SK-N-SH treated with all-trans-retinoic acid at 6 μM for 48 hours (cell line): ENCODE results near the gene TMEM127.

Experiments
- ATAC-seq: fragments of 200-7000 bp; cut with Tn5 transposase; 3 replicates; pipeline ENCODE4 v1.9.1; 2020; ENCODE audit warnings: mild to moderate bottlenecking, moderate library complexity
- ARNTL ChIP-seq: fragments of 450-650 bp; formaldehyde crosslinking; IDR thresholded peaks from 2 replicates; pipeline ENCODE4 v1.5.0; 2020; ENCODE audit warnings: low read depth, mild to moderate bottlenecking, moderate library complexity, borderline replicate concordance
- BACH2 ChIP-seq: fragments of 250-450 bp; sonication (Bioruptor Pico); IDR thresholded peaks from 2 replicates; pipeline ENCODE4 v1.9.0; 2021; ENCODE audit warnings: mild to moderate bottlenecking, borderline replicate concordance
- CREB5 ChIP-seq: fragments of 250-450 bp; sonication (Bioruptor Pico); IDR thresholded peaks from 2 replicates; pipeline ENCODE4 v1.5.1; 2020; ENCODE audit warnings: low read depth, mild to moderate bottlenecking, moderate library complexity
- CSRNP3 ChIP-seq: fragments of 250-450 bp; sonication (Bioruptor Pico); IDR thresholded peaks from 2 replicates; pipeline ENCODE4 v1.5.1; 2021; ENCODE audit warnings: mild to moderate bottlenecking, moderate library complexity
- ESRRG ChIP-seq: fragments of 250-450 bp; sonication (Bioruptor Pico); IDR thresholded peaks from 2 replicates; pipeline ENCODE4 v1.6.1; 2021; ENCODE audit warnings: mild to moderate bottlenecking
- ISL1 ChIP-seq: fragments of 250-450 bp; sonication (Bioruptor Pico); IDR thresholded peaks from 2 replicates; pipeline ENCODE4 v2.1.2; 2022; ENCODE audit warnings: mild to moderate bottlenecking, moderate library complexity
- OSR1 ChIP-seq: fragments of 250-450 bp; sonication (Bioruptor Pico); IDR thresholded peaks from 2 replicates; pipeline ENCODE4 v1.8.0; 2022; ENCODE audit warnings: moderate library complexity, mild to moderate bottlenecking, inconsistent platforms
- POU6F1 ChIP-seq: fragments of 250-450 bp; sonication (Bioruptor Pico); IDR thresholded peaks from 2 replicates; pipeline ENCODE4 v1.8.0; 2021; ENCODE audit warnings: low read depth, mild to moderate bottlenecking, moderate library complexity, borderline replicate concordance
- PPARA ChIP-seq: fragments of 250-450 bp; sonication (Bioruptor Pico); IDR thresholded peaks from 2 replicates; pipeline ENCODE4 v1.5.0; 2020; ENCODE audit warnings: mild to moderate bottlenecking, borderline replicate concordance
- RARB ChIP-seq: fragments of 250-450 bp; sonication (Bioruptor Pico); IDR thresholded peaks from 2 replicates; pipeline ENCODE4 v1.8.0; 2021; ENCODE audit warnings: mild to moderate bottlenecking, moderate library complexity
- SNAI2 ChIP-seq: fragments of 250-450 bp; sonication (Bioruptor Pico); IDR thresholded peaks from 2 replicates; pipeline ENCODE4 v1.5.0; 2020; ENCODE audit warnings: mild to moderate bottlenecking, moderate library complexity
- TCF4 ChIP-seq: fragments of 250-450 bp; sonication (Bioruptor Pico); IDR thresholded peaks from 2 replicates; pipeline ENCODE4 v1.8.0; 2021; ENCODE audit warnings: mild to moderate bottlenecking, moderate library complexity, borderline replicate concordance
- TOX ChIP-seq: fragments of 250-450 bp; sonication (Bioruptor Pico); IDR thresholded peaks from 2 replicates; pipeline ENCODE4 v1.8.0; 2021; ENCODE audit warnings: mild to moderate bottlenecking, moderate library complexity, borderline replicate concordance
- ZC3H10 ChIP-seq: fragments of 250-450 bp; sonication (Bioruptor Pico); IDR thresholded peaks from 2 replicates; pipeline ENCODE4 v1.5.1; 2021; ENCODE audit warnings: mild to moderate bottlenecking, moderate library complexity
- ZFP30 ChIP-seq: fragments of 450-650 bp; formaldehyde crosslinking; IDR thresholded peaks from 2 replicates; pipeline ENCODE4 v1.5.0; 2022; ENCODE audit warnings: mild to moderate bottlenecking, moderate library complexity
- ZNF565 ChIP-seq: fragments of 450-650 bp; formaldehyde crosslinking; conservative IDR thresholded peaks from 2 replicates; pipeline ENCODE4 v1.5.0; 2020; ENCODE audit warnings: low read depth, mild to moderate bottlenecking, moderate library complexity
- ZNF70 ChIP-seq: fragments of 450-650 bp; formaldehyde crosslinking; IDR thresholded peaks from 2 replicates; pipeline ENCODE4 v1.5.0; 2020; ENCODE audit warnings: mild to moderate bottlenecking, moderate library complexity
- ZNF8 ChIP-seq: fragments of 450-650 bp; formaldehyde crosslinking; IDR thresholded peaks from 2 replicates; pipeline ENCODE4 v1.5.0; 2020; ENCODE audit warnings: mild to moderate bottlenecking, moderate library complexity
- TF ChIP-seq, protein P1 (sequence below): fragments of 250-450 bp; sonication (Bioruptor Pico); IDR thresholded peaks from 2 replicates; pipeline ENCODE4 v1.8.0; 2020; ENCODE audit warnings: mild to moderate bottlenecking, moderate library complexity, borderline replicate concordance
- TF ChIP-seq, protein P2 (sequence below): fragments of 250-450 bp; sonication (Bioruptor Pico); IDR thresholded peaks from 2 replicates; pipeline ENCODE4 v1.5.0; 2020; ENCODE audit warnings: mild to moderate bottlenecking, moderate library complexity

The TMEM127 gene

DNA sequence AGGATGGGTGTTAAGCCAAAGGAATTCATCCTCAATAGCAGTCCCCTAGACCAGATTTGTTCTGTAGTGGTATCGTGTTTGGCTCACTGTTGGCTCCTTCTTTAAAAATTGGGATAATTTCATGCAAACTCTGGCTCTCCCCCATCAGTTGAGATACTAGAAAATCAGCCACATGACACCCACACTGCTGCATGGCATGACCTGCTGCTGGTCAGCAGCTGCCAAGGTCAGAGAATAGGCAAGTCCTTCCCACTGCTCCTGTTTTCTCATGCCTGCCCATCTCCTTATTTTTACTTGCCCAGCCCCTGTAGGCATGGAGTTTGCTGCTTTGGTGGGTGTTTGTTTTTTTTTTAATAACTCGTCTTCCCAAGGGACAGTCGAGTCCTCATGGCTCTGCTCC lies 40.6 kb upstream of the TMEM127 start:
- peak; percentile 3; the same call in 2 of the 3 replicates for ATAC-seq

DNA sequence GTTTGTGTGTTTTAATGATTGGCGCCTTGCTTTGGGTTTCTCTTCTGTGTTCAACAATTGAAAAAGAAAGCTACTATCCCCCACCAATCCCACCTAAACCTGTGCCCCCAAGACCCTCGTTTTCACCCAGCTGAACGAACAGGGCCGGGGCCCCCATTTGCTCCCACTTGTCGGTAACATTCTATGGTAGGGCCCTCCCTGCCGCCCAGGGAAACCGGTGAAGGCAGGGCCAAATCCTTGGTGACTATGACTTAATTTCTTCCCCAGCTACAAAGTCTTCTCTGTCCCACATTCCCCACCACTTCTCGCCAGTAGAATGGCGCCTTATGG lies 40.1 kb upstream of the TMEM127 start:
- TF ChIP-seq ESRRG (CRISPR knock-in tag) (no peak), ZNF70 (CRISPR knock-in tag) (no peak), ZFP30 (no peak), CSRNP3 (no peak), CREB5 (CRISPR knock-in tag) (no peak), OSR1 (no peak), ZC3H10 (no peak), ISL1 (no peak), SNAI2 (no peak)
- TF ChIP-seq, all 23 proteins: peak for 0
- ATAC-seq = peak; percentile 22

More for the DNA sequence above, 40.6 kb upstream of the TMEM127 start:
- TF ChIP-seq ZNF70 (CRISPR knock-in tag) = no peak
- no peak for TF ChIP-seq ZC3H10
- no peak for TF ChIP-seq BACH2 (CRISPR knock-in tag)
- TF ChIP-seq ISL1 = no peak
- TF ChIP-seq POU6F1 = no peak
- TF ChIP-seq ESRRG (CRISPR knock-in tag) = no peak
- TF ChIP-seq TOX = no peak
- TF ChIP-seq ARNTL (CRISPR knock-in tag) = no peak
- TF ChIP-seq TCF4 (CRISPR knock-in tag) = no peak
- TF ChIP-seq, protein P1, sequence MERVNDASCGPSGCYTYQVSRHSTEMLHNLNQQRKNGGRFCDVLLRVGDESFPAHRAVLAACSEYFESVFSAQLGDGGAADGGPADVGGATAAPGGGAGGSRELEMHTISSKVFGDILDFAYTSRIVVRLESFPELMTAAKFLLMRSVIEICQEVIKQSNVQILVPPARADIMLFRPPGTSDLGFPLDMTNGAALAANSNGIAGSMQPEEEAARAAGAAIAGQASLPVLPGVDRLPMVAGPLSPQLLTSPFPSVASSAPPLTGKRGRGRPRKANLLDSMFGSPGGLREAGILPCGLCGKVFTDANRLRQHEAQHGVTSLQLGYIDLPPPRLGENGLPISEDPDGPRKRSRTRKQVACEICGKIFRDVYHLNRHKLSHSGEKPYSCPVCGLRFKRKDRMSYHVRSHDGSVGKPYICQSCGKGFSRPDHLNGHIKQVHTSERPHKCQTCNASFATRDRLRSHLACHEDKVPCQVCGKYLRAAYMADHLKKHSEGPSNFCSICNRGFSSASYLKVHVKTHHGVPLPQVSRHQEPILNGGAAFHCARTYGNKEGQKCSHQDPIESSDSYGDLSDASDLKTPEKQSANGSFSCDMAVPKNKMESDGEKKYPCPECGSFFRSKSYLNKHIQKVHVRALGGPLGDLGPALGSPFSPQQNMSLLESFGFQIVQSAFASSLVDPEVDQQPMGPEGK (CRISPR knock-in tag) = no peak
- TF ChIP-seq PPARA (CRISPR knock-in tag) = no peak
- no peak for TF ChIP-seq ZNF565 (CRISPR knock-in tag)
- no peak for TF ChIP-seq RARB
- no peak for TF ChIP-seq OSR1
- TF ChIP-seq SNAI2 = no peak
- no peak for TF ChIP-seq ZFP30
- no peak for TF ChIP-seq CREB5 (CRISPR knock-in tag)
- TF ChIP-seq ZNF8 (CRISPR knock-in tag) = no peak

DNA sequence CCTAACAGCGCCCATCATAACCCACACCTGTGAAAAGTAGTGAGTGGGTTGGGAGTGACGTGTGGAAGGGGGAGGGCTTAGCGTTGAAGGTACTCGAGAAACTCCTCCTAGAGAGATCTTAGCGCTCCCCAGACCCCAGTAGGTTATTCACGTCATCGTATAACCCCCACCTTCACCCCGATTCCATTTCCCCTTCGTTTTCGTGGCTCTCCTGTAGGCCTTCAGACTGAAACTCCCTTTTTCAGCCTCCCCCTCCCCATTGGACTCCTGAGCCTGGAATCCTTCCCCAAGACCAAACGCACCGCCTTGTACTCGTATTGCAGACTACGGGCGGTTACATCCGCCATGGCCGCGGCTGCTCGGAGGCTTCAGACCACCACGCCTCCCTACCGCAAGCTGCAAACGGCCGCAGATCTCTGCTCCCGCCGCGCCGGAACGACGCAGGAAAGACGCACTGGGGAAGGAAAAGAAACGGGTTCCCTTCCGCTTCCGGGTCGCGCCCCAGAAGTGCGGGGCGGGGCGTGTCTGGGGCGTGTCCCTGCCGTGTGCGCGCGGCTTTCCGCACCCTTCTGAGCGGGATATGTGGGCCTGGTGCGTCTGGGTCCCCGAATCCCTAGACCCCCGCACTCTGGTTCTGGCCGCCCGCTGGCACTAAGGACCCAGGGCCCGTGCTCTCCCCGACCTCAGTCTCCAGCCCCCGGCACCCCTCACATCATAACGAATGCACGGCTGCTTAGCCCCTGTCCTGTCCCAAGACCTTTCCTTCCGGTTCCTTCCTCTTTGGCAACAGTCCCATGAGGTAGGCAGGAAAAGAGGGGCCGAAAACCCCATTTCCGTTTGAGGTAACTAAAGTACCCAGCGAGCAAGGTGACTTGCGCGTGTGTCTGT lies 39.5 kb upstream of the TMEM127 start, which contains the start of gene SNRNP200:
TSS of gene SNRNP200 (minus strand) at position 456 of the 888 bp plus-strand sequence. CDS start at position 347, 109 bp downstream.
- TF ChIP-seq ZC3H10 = no peak
- TF ChIP-seq ZNF565 (CRISPR knock-in tag) = 0 out of 2 replicates have a peak, but pooled peaks have one; percentile 53
- peak; percentile 99 for ATAC-seq

DNA sequence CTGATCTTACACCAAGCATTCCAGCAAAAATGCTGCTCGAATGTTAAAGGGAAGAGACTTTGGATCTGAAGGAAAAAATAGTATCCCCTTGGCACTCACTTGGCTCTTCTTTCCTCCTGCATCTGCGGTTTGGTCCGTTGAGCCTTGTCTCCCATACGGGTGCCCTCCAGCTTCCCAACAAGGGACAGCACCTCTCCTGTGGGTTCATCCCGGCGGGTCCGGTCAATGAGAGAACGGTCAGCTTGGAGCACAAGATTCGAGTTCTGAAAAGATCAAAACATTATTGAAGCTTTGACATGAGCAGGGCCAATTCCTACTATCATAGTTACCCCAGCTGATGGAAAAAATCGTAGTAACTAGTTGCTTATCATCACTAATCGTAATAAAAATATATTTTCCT lies 38.8 kb upstream of the TMEM127 start:
- no peak for ATAC-seq
- no peak for TF ChIP-seq ZC3H10
- no peak for TF ChIP-seq ESRRG (CRISPR knock-in tag)
- TF ChIP-seq ARNTL (CRISPR knock-in tag) = no peak
- TF ChIP-seq ZNF565 (CRISPR knock-in tag) = no peak
- no peak for TF ChIP-seq POU6F1
- TF ChIP-seq ZFP30 = no peak
- no peak for TF ChIP-seq CSRNP3
- no peak for TF ChIP-seq TCF4 (CRISPR knock-in tag)
- TF ChIP-seq ISL1 = no peak
- TF ChIP-seq, protein P2, sequence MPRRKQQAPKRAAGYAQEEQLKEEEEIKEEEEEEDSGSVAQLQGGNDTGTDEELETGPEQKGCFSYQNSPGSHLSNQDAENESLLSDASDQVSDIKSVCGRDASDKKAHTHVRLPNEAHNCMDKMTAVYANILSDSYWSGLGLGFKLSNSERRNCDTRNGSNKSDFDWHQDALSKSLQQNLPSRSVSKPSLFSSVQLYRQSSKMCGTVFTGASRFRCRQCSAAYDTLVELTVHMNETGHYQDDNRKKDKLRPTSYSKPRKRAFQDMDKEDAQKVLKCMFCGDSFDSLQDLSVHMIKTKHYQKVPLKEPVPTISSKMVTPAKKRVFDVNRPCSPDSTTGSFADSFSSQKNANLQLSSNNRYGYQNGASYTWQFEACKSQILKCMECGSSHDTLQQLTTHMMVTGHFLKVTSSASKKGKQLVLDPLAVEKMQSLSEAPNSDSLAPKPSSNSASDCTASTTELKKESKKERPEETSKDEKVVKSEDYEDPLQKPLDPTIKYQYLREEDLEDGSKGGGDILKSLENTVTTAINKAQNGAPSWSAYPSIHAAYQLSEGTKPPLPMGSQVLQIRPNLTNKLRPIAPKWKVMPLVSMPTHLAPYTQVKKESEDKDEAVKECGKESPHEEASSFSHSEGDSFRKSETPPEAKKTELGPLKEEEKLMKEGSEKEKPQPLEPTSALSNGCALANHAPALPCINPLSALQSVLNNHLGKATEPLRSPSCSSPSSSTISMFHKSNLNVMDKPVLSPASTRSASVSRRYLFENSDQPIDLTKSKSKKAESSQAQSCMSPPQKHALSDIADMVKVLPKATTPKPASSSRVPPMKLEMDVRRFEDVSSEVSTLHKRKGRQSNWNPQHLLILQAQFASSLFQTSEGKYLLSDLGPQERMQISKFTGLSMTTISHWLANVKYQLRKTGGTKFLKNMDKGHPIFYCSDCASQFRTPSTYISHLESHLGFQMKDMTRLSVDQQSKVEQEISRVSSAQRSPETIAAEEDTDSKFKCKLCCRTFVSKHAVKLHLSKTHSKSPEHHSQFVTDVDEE (CRISPR knock-in tag) = no peak
